NCI-H187 (cell line): ENCODE results near the gene MYMK.
"Not testable (repeated sequence)": the region's sequence is repeated elsewhere in the genome, so short reads cannot be mapped to it uniquely, and the experiment has no call there.

ENCODE experiments used
- DNase-seq, 2 experiments: peaks; one replicate each; lab custom pipeline; 2025; lab: John Stamatoyannopoulos, UW

Gene MYMK, protein sequence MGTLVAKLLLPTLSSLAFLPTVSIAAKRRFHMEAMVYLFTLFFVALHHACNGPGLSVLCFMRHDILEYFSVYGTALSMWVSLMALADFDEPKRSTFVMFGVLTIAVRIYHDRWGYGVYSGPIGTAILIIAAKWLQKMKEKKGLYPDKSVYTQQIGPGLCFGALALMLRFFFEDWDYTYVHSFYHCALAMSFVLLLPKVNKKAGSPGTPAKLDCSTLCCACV

DNA sequence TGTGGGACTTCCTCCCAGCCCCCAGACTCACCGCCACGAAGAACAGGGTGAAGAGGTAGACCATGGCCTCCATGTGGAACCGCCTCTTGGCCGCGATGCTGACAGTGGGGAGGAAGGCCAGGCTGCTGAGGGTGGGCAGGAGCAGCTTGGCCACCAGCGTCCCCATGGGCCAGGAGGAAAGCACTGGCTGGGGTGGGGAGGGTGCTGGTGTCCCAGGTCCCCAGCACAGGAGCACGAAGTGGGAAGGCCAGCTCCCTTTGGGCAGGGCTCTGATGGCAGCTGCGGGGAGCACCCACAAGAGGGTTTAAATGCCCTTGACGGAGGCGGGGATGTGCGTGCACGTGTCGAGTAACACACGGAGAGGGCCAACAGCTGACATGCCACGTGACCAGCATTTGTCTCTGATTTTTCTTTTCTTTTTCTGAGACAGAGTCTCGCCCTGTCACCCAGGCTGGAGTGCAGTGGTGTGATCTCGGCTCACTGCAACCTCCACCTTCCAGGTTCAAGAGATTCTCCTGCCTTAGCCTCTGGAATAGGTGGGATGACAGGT lies at the start of gene MYMK:
Gene MYMK (minus strand): TSS at position 281 of the 550 bp plus-strand sequence. CDS start 115 bp downstream, at position 166.
- DNase-seq = no peak

- DNase-seq = no peak
Measured at GRCh38 chr9:133573791-133574515, 49.2 kb upstream of the MYMK start.

DNA sequence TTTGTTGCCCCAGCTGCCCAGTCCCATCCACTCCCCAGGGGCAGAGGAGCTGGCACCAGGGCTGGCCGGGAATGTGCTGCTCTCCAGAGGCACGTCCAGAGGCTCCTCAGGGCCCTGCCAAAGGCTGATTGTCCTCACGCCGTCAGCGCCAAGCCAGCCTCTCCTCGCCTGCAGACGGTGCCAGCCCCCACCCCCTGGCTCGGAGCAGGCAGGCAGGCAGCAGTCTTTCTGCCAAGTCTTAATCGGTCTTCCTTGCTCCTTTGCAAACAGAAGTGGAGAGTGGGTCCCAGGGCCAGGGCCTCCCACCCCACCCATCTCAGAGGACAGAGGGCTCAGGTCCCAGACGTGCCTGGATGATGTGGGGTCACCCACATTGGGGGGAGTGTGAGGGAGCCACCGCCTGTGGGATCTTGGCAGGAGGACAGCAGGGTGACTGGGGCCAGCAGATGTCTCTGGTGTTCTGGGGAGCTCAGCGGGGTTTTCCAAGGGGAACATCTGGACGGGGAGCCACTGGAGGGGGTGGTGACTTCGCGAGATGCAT lies 48.1 kb upstream of the MYMK start:
- DNase-seq = no peak

- no peak for DNase-seq
Measured at GRCh38 chr9:133571896-133572595, 47.3 kb upstream of the MYMK start.

GRCh38 chr9:133571391-133571890 lies 46.7 kb upstream of the MYMK start:
- no peak for DNase-seq

- DNase-seq = no peak
Measured at GRCh38 chr9:133570691-133571080, 45.9 kb upstream of the MYMK start.

GRCh38 chr9:133569891-133570690 lies 45.3 kb upstream of the MYMK start:
- DNase-seq = no peak

DNA sequence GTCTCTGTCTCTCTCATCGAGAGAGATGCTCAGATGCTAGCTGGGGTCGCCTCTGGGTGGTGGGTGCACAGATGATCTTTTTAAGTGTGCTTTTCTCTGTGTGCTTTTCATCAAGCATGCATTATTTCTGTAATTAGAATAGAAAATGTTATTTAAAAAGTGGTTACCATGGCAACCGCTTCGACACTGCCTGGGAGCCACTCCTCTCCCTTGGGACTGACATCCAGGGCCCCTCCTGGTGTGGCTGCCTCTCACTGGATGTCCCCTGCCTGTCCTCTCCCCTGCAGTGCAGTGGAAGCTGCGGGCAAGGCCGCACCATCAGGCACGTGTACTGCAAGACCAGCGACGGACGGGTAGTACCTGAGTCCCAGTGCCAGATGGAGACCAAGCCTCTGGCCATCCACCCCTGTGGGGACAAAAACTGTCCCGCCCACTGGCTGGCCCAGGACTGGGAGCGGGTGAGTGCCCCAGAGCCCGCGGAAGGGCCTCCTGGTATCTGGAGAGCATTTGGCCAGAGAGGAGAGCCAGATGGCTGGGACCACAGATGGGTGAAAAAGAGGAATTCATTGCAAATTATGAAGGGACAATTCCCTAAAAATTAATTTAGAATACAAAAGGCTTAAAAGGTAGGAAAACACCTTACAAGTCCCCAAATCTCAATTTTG lies 44.5 kb upstream of the MYMK start:
- DNase-seq = no peak

- DNase-seq = no peak
Measured at GRCh38 chr9:133568186-133568585, 43.4 kb upstream of the MYMK start.

GRCh38 chr9:133566817-133567216 lies 42.1 kb upstream of the MYMK start:
- DNase-seq = no peak

DNA sequence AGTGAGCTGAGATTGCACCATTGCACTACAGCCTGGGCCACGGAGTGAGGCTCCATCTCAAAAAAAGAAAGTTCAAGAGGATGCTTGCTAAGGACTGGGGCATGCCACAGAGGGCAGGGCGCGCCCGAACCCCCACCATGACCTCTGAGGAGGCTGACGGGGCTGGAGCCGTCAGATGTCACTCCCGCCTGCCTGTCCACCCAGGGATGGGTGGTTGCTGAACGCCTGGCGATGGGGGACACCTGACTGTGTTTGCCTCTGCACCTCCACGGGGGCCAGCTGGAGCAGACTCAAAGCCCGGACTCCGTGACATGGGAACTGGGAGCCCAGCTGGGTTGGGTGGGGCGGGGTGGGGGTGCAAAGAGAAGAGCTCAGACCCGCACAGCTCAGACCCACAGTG lies 41.6 kb upstream of the MYMK start:
- no peak for DNase-seq

GRCh38 chr9:133564451-133565116 lies 39.8 kb upstream of the MYMK start:
- no peak for DNase-seq

- DNase-seq = not testable (repeated sequence)
Measured at GRCh38 chr9:133563814-133564213, 39.1 kb upstream of the MYMK start.

DNA sequence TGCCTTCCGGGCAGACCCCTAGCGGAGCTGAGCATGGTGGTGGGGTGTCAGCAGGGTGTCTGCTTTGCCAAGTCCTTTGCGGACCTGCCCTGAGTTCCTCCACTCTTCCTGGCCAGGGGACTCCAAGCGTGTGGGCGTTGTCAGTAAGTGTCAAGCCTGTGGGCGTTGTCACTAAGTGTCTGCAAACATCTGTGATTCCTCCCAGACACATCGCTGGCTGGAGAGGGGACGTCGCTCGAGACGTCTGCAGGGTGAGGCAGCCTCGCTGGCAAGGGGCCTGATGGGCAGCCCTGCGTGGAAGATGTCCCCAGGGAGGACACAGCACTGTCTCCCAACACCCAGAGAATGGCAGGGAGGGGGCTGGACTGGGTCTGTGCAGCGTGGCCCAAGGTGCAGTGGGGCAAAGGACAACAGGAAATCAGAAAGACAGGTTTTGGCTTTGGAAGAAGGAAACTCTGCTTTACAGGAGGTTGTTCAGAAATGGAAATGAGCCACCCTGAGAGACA lies 38.6 kb upstream of the MYMK start:
- DNase-seq = no peak

- no peak for DNase-seq
Measured at GRCh38 chr9:133562611-133563290, 38.0 kb upstream of the MYMK start.

DNA sequence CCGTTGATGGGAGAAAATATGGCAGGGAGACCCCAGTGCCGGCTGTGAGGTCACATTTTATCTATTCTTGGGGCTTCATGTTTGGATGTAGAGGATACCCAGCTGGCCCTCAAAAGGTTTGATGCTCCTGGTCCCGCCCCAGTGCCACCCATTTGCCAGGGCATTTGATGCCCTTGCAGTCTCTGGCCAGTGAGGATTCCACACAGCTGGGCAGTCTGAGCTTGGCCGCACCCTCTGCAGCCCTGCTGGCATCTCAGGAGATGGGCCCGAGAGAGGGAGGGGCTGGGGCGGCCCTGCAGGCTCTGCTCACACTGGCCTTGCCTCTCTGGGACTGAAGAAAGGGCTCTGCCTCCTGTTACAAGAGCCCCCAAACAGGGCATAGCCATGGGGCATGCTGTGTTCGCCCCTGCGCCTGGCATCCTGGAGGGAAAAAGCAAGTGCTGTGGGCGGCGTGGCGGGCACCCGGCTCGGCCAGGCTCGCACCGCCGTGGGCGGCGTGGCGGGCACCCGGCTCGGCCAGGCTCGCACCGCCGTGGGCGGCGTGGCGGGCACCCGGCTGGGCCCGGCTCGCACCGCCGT lies 37.3 kb upstream of the MYMK start:
- no peak for DNase-seq

GRCh38 chr9:133560944-133561343 lies 36.2 kb upstream of the MYMK start:
- no peak for DNase-seq

GRCh38 chr9:133560311-133560710 lies 35.6 kb upstream of the MYMK start:
- no peak for DNase-seq
